Muscle of leg (tissue), 11 donors: ENCODE results near the gene LRRC32. TPM values are rescaled to one million over a fixed set of nuclear protein-coding genes. Genes with fewer than 3 reads are reported as not detected.

Experiments
- DNase-seq: peaks from one replicate; pipeline ENCODE4 v3.0.0; 2013
- H3K27ac ChIP-seq: one replicate; pipeline ENCODE4 v1.5.1; 2013; ENCODE audit warnings: mild to moderate bottlenecking, low read length, control low read depth
- H3K27me3 ChIP-seq: one replicate; pipeline ENCODE4 v1.6.1; 2013; ENCODE audit warnings: low read length; ENCODE audit not compliant: control insufficient read depth, insufficient read depth
- H3K36me3 ChIP-seq: one replicate; pipeline ENCODE4 v1.6.1; 2013; ENCODE audit warnings: low read length; ENCODE audit not compliant: control insufficient read depth, insufficient read depth
- H3K4me1 ChIP-seq: one replicate; pipeline ENCODE4 v1.6.1; 2013; ENCODE audit warnings: low read length; ENCODE audit not compliant: control insufficient read depth, insufficient read depth
- H3K4me3 ChIP-seq: one replicate; pipeline ENCODE4 v1.5.1; 2013; ENCODE audit warnings: low read length, control low read depth
- H3K9me3 ChIP-seq: replicated peaks from 2 replicates; pipeline ENCODE4 v1.6.1; 2013; ENCODE audit warnings: low read depth, low read length; ENCODE audit not compliant: control insufficient read depth
- WGBS: methylation state at CpG from one replicate; pipeline ENCODE4 v1.1.5; 2013; ENCODE audit warnings: missing lambda C conversion rate; ENCODE audit not compliant: insufficient coverage; 5-methylcytosine and 5-hydroxymethylcytosine counted together
- polyA plus RNA-seq, 8 donors: library from polyadenylated mRNA; unstranded; fragments of 120-200 nt; gene quantifications; one replicate each; pipeline versions ENCODE4 v1.2.1 to v1.2.3, GENCODE V29; 2013; ENCODE audit warnings: inconsistent platforms in 1 of 8, low replicate concordance in 1 of 8; ENCODE audit not compliant: insufficient read length in 8 of 8, insufficient read depth in 1 of 8
- total RNA-seq: library from RNA; stranded (reverse); fragments of 120-200 nt; gene quantifications from one replicate; pipeline ENCODE4 v1.2.4, GENCODE V29; 2013

LRRC32 gene
- total and polyA plus RNA-seq, 9 donors, result 21.8 to 37.5 (median 31.8) TPM

DNA sequence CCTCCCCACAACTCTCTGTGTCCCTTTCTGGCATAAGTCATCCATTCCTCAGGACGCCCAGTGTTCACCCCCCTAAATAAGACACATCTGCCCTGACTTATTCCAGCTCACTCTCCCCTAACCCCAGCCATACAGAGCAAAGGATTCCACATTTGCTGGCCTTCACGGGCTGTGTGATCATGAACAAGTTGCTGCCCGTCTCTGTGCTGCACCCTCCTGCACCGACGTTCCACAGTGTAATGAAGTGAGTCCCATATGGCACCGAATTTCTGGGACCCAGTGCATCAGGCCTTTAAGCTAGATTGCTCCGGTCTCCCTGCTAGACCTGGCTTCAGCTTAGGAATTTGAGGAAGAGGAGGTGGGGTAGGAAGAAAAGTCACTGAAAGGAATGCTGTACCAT, 22.4 kb upstream of the LRRC32 start:
- Histone ChIP-seq H3K4me1 (no peaks in the 10 kb centered on the region), H3K9me3 (no peaks in the 10 kb centered on the region), H3K4me3 (no peak overlapping the region), H3K27me3 (peaks cover 3% of the 10 kb centered on the region), H3K27ac (no peak overlapping the region), H3K36me3 (no peaks in the 10 kb centered on the region)
- 80% methylated on average over 7 of the region's 7 CpGs for WGBS
- DNase-seq, result no peak

DNA sequence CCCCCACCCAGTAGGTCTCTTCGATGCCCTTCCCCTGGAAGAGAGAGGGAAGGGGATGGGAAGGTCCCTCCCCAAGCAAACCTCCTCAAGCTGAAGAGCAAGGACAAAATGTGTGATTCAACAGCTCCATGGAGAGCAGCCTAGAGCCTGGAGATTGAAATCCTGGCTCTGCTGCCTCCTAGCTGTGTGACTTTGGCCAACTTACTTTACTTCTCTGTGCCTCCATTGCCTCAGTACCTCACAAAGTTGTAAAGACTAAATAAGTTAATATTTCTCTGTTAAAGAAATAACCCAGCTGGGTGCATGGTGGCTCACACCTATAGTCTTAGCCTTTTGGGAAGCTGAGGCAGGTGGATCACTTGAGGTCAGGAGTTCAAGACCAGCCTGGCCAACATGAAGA, 21.1 kb upstream of the LRRC32 start:
- WGBS, result no CpG with 5 or more reads among the region's 1 CpG
- Histone ChIP-seq H3K36me3 (no peaks in the 10 kb centered on the region), H3K4me1 (no peaks in the 10 kb centered on the region), H3K27ac (no peak overlapping the region), H3K4me3 (no peak overlapping the region), H3K27me3 (peaks cover 3% of the 10 kb centered on the region), H3K9me3 (no peaks in the 10 kb centered on the region)
- DNase-seq, result no peak

DNA sequence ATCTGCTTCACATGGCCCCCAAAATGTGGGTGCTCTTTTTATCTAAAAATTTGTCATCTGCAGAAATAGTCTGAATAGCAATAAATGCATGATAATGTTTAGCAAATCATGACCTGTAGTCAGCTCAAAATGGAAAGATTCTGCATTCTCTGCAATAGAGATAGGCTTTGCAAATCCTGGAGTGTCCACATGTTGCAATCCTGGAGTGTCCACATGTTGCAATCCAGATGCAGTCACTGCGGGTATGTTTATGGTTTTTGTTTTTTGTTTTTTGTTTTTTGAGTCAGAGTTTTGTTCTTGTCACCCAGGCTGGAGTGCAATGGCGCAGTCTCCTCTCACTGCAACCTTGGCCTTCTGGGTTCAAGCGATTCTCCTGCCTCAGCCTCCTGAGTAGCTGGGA, 20.2 kb upstream of the LRRC32 start:
- DNase-seq, result no peak
- H3K27ac ChIP-seq, result no peak overlapping the region
- no peak overlapping the region for H3K4me3 ChIP-seq
- H3K9me3 ChIP-seq, result no peaks in the 10 kb centered on the region
- peaks cover 3% of the 10 kb centered on the region for H3K27me3 ChIP-seq
- H3K4me1 ChIP-seq, result no peaks in the 10 kb centered on the region
- H3K36me3 ChIP-seq, result no peaks in the 10 kb centered on the region
- 73% methylated on average over 3 of the region's 3 CpGs for WGBS

DNA sequence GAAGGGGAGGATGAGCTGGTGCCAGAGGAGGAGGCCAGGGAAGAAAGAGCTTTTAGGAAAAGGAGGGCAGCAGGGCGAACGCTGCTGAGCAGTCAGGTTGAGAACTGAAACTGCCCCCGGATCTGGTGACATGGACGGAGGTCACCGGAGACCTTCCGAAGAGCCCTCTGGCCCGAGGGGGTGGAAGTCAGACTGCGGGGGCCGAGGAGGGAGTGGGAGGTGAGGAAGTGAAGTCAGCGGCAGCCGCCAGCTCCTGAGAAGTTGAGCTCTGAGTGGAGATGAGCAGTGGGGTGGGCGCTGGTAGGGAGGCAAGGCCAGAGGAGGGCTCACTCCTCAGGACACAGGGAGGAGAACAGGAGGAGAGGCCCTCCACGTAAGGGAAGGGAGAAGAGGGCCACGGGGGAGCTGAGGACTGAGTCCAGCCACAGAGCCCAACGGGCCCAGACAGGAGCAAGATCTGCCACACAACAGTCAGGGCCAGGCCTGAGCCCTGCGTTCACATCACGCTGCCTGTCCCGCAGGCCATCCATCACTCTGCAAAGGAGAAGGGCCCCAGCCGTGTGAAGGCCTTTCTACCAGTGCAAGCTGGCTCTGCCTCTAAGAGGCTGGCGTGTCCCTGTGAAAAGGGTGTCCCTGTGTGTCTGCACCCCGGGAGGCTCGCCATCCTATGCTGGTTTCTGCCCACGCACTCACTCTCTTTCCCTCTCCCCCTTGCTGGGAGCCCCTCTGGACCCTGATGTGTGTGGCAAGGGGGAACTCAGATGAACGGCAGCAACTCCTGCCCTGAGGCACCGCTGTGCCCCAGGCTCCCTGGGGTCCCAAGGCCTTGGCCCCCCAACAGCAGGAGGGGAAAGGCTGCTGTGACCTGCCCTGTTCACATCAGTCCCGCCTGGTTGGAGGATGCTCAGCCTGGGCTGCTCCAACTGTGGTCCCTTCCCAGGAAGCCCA, 19.0 kb upstream of the LRRC32 start:
- peaks cover 3% of the 10 kb centered on the region for H3K27me3 ChIP-seq
- no peak for DNase-seq
- H3K27ac ChIP-seq, result no peak overlapping the region
- 65% methylated on average over 21 of the region's 26 CpGs for WGBS
- H3K4me3 ChIP-seq, result no peak overlapping the region
- H3K9me3 ChIP-seq, result no peaks in the 10 kb centered on the region
- no peaks in the 10 kb centered on the region for H3K36me3 ChIP-seq
- no peaks in the 10 kb centered on the region for H3K4me1 ChIP-seq

DNA sequence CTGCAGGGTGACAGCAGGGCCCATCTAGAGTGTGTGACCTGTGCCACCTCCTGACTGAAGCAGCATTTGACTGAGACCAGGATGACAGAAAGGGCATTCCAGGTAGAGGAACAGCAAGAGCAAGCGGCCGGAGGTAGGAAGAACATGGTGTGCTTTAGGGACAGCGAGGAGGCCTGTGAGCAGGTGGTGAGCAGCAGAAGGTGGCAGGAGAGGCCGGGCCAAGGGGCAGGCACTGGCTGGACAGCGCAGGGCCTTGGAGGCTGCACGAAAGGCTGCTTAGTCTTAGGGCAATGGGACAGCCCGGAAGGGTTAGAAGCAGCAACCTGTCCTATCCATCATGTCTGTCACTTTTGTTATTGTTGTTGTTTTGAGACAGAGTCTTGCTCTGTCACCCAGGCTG, 17.6 kb upstream of the LRRC32 start:
- Histone ChIP-seq H3K27ac (no peak overlapping the region), H3K36me3 (no peaks in the 10 kb centered on the region), H3K27me3 (peaks cover 3% of the 10 kb centered on the region), H3K4me1 (no peaks in the 10 kb centered on the region), H3K4me3 (no peak overlapping the region), H3K9me3 (peaks cover 4% of the 10 kb centered on the region)
- 92% methylated on average over 7 of the region's 7 CpGs for WGBS
- DNase-seq, result no peak

DNA sequence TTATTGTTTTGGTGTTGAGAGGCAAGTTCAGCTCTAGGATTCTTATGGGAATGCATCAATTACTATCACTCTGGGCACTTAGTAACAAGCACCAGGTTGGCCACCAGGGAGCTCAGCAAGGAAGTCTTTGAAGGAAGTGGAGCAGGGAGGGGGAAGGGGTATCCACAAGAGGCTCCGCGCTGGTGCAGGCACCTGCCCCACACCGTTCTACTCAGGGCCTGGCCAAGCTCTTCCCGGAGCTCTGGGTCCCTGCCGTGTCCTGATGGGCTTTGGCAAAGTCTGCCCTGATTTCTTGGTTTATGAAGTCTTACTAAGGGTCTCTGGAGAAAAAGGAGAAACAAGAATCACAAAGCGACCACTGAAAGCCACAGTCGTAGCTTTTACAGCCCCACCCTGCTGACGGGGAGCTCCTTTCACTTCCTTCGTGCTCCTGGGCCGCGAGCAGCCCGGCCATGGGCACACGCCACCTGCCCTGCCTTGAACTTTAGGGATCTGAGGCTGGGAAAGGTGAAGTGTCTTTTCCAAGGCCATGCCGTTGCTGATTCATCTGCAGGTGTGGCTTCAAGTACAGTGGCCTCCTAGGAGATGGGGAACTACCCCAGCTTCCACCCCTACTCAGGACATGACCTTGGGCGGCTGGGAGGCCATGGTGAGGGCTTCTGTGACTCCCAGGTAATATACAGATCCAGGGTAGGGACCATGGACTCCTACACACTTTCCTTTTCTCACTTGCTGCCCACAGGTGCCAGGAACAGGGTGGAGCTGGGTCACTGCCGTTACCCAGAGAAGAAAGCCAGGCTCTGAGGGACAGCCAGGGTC, 15.9 kb upstream of the LRRC32 start:
- H3K4me3 ChIP-seq, result no peak overlapping the region
- DNase-seq, result no peak
- WGBS, result 48% methylated on average over 4 of the region's 16 CpGs
- H3K4me1 ChIP-seq, result no peaks in the 10 kb centered on the region
- H3K9me3 ChIP-seq, result peaks cover 4% of the 10 kb centered on the region
- H3K36me3 ChIP-seq, result no peaks in the 10 kb centered on the region
- H3K27me3 ChIP-seq, result peaks cover 8% of the 10 kb centered on the region
- H3K27ac ChIP-seq, result no peak overlapping the region

DNA sequence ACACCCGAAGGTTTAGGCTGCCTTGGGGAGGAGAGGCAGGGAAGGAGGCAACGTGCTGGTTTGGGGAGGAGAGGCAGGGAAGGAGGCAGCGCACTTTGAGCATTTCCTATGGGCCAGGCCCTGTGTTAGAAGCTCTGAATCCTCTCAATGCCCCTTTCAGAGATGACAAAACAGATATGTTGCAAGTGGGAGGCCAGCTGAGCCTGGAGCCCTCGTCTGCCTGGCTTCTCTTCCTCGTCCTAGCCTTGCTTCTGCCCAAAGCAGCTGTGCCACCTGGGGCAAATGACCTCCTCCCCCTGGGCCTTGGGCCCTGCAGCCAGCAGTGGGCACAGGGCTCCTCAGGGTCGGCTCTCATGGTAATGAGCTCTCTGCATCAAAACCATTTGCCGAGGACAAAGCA, 15.3 kb upstream of the LRRC32 start:
- Histone ChIP-seq H3K4me1 (no peaks in the 10 kb centered on the region), H3K4me3 (no peak overlapping the region), H3K9me3 (peaks cover 4% of the 10 kb centered on the region), H3K27ac (no peak overlapping the region), H3K27me3 (peaks cover 9% of the 10 kb centered on the region), H3K36me3 (no peaks in the 10 kb centered on the region)
- no peak for DNase-seq
- 37% methylated on average over 5 of the region's 7 CpGs for WGBS

DNA sequence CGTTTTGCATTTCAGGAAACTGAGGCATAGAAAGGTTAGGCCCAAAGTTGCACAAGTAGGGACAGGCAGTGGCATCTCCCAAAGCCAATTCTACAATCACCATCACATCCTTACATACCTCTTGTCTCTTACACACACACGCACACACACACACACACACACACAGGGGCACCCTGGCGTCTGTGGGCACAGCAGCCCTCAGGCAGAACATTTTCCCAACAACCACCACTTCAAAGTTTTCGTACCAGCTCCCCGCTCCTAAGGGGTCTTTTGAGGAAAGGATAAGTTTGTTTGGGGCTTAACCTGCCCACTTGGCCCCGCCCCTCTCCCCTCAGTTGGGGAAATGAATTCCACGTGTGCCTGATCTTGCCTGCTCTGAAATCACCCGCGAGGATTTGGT, 14.7 kb upstream of the LRRC32 start:
- H3K27me3 ChIP-seq, result peaks cover 9% of the 10 kb centered on the region
- no peak overlapping the region for H3K4me3 ChIP-seq
- H3K27ac ChIP-seq, result no peak overlapping the region
- H3K9me3 ChIP-seq, result peaks cover 4% of the 10 kb centered on the region
- H3K36me3 ChIP-seq, result no peaks in the 10 kb centered on the region
- peaks cover 5% of the 10 kb centered on the region for H3K4me1 ChIP-seq
- 60% methylated on average over 2 of the region's 9 CpGs for WGBS
- no peak for DNase-seq

DNA sequence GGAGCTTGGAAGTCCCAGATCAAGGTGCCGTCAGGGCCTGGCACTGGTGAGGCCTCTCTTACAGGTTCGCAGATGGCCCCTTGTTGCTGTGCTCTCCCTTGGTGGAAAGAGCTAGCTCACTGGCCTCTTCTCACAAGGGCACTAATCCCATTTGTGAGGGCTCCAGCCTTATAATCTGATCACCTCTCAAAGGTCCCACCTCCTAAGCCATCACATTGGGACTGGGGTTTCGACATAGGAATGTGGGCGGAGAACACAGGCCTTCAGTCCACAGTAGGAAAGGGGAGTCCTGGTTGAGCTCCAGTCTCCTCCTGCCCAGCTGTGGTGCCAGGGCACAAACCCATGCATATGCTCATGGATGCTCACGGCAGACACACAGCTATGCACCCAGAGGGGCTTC, 14.0 kb upstream of the LRRC32 start:
- H3K27ac ChIP-seq, result no peak overlapping the region
- peaks cover 5% of the 10 kb centered on the region for H3K4me1 ChIP-seq
- DNase-seq, result no peak
- H3K4me3 ChIP-seq, result no peak overlapping the region
- 96% methylated on average over 4 of the region's 5 CpGs for WGBS
- peaks cover 6% of the 10 kb centered on the region for H3K27me3 ChIP-seq
- H3K36me3 ChIP-seq, result no peaks in the 10 kb centered on the region
- H3K9me3 ChIP-seq, result peaks cover 4% of the 10 kb centered on the region
